ENCODE measurements around the gene NOCT. TPM values are rescaled to one million over a fixed set of nuclear protein-coding genes. Genes with fewer than 3 reads are reported as not detected.
"Not testable (repeated sequence)": the region's sequence is repeated elsewhere in the genome, so short reads cannot be mapped to it uniquely, and the experiment has no call there.

NOCT gene
- total and polyA plus RNA-seq, 2 donors (not counting 3 experiments of a cell fraction or from before 2014, with no cell fraction given), result 7.6 to 20.1 TPM

DNA sequence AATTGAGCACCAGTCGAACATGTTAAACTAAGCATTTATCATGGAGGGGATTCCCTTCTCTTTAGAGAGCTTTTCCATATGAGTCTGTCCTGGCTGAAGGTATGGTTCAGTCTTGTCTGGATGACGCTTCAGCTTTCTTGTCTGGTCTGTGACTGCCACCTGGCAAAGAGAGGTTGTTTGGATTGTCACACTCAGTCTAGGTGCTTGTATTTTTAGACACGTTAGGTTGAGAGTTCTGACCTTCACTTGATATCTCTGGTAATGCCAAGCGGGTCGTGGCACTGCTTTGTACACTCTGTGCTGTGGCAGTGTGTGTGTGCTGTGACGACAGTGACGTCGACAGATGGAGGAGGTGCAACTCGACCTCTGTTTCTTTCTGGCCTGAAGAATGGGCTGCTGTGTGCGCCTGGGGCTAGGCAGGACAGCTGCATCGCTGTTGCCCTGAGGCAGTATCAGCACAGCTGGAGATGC is 12.6 kb downstream of the NOCT start:
- no peaks in the 10 kb centered on the region for H3K9me1 ChIP-seq (replicated peaks; ENCODE audit: control insufficient read depth, extremely low read depth, insufficient read depth, low read length)
- no TSS peak for BruUV-seq (replicated peaks)
- no peaks in the 10 kb centered on the region for H3K4me1 ChIP-seq (ENCODE audit: control insufficient read depth, extremely low read depth, insufficient read depth, low read length)
- H2AFZ ChIP-seq (ENCODE audit: low read depth, low read length), result no peak overlapping the region
- intact Hi-C loops (cut with micrococcal nuclease) (no loop called here), dilution Hi-C loops (cut with MboI; ENCODE audit: extremely low pct_ligation_motif_present, low sequenced_read_pairs) (no loop called here)
- no peak overlapping the region for H3K27ac ChIP-seq (ENCODE audit: insufficient read depth, low read depth, low read length)
- TF ChIP-seq MYC (IDR thresholded peaks at IDR 0.05; ENCODE audit: low read depth, low read length) (no peak), FOS (IDR thresholded peaks at IDR 0.05; ENCODE audit: borderline replicate concordance, insufficient read depth, low read length) (no peak), POLR2A (IDR thresholded peaks at IDR 0.05; ENCODE audit: low read depth, low read length) (no peak), POLR2AphosphoS5 (IDR thresholded peaks at IDR 0.05; ENCODE audit: insufficient read depth, low read depth, low read length) (no peak), GATA2 (IDR thresholded peaks at IDR 0.05; ENCODE audit: insufficient read depth, insufficient read length, low read depth, low read length) (no peak), EZH2 (IDR thresholded peaks at IDR 0.05; ENCODE audit: borderline replicate concordance, low read depth, low read length, severe bottlenecking) (no peak), JUN (IDR thresholded peaks at IDR 0.05; ENCODE audit: borderline replicate concordance, insufficient read depth, insufficient read length, low read depth) (no peak)
- TF ChIP-seq, protein P1, sequence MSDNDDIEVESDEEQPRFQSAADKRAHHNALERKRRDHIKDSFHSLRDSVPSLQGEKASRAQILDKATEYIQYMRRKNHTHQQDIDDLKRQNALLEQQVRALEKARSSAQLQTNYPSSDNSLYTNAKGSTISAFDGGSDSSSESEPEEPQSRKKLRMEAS (IDR thresholded peaks at IDR 0.05; ENCODE audit: insufficient read depth, insufficient read length), result no peak
- TF ChIP-seq, protein P2, sequence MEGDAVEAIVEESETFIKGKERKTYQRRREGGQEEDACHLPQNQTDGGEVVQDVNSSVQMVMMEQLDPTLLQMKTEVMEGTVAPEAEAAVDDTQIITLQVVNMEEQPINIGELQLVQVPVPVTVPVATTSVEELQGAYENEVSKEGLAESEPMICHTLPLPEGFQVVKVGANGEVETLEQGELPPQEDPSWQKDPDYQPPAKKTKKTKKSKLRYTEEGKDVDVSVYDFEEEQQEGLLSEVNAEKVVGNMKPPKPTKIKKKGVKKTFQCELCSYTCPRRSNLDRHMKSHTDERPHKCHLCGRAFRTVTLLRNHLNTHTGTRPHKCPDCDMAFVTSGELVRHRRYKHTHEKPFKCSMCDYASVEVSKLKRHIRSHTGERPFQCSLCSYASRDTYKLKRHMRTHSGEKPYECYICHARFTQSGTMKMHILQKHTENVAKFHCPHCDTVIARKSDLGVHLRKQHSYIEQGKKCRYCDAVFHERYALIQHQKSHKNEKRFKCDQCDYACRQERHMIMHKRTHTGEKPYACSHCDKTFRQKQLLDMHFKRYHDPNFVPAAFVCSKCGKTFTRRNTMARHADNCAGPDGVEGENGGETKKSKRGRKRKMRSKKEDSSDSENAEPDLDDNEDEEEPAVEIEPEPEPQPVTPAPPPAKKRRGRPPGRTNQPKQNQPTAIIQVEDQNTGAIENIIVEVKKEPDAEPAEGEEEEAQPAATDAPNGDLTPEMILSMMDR (IDR thresholded peaks at IDR 0.05; ENCODE audit: extremely low read depth in 1 of 2, insufficient read depth in 1 of 2, low read depth in 1 of 2, low read length in 2 of 2), result no peak
- POLR2A ChIA-PET, result no interaction called here
- no peaks in the 10 kb centered on the region for H3K36me3 ChIP-seq (ENCODE audit: control insufficient read depth in 2 of 2, extremely low read depth in 1 of 2, insufficient read depth in 2 of 2, low read length in 2 of 2)
- peaks cover 88% of the 10 kb centered on the region for H3K79me2 ChIP-seq (ENCODE audit: control insufficient read depth, insufficient read depth, low read length)
- no peaks in the 10 kb centered on the region for H4K20me1 ChIP-seq (replicated peaks; ENCODE audit: control insufficient read depth, extremely low read depth, insufficient read depth, low read length)
- CTCF ChIA-PET, result interaction anchor here (1.0 to 6.0 kb wide), 6 partner anchors 10 to 504 kb away, joined by 3 to 140 read pairs (median 4); partner anchors contain the start of gene NOCT
- no peak overlapping the region for H3K4me2 ChIP-seq (ENCODE audit: insufficient read depth, low read length)
- H3K27me3 ChIP-seq (ENCODE audit: control insufficient read depth in 2 of 2, insufficient read depth in 2 of 2, low read length in 2 of 2), result no peaks in the 10 kb centered on the region
- no peak overlapping the region for H3K4me3 ChIP-seq (replicated peaks in 1 of 3; ENCODE audit: insufficient read depth in 1 of 3, low read depth in 1 of 3, low read length in 3 of 3)
- no peaks in the 10 kb centered on the region for H3K9me3 ChIP-seq (replicated peaks; ENCODE audit: control insufficient read depth, insufficient read depth, low read length)
- no peak overlapping the region for H3K9ac ChIP-seq (replicated peaks; ENCODE audit: extremely low read depth, insufficient read depth, low read length)
- DNase-seq (ENCODE audit: low read depth, low spot score), result no peak
- no peak for FAIRE-seq

DNA sequence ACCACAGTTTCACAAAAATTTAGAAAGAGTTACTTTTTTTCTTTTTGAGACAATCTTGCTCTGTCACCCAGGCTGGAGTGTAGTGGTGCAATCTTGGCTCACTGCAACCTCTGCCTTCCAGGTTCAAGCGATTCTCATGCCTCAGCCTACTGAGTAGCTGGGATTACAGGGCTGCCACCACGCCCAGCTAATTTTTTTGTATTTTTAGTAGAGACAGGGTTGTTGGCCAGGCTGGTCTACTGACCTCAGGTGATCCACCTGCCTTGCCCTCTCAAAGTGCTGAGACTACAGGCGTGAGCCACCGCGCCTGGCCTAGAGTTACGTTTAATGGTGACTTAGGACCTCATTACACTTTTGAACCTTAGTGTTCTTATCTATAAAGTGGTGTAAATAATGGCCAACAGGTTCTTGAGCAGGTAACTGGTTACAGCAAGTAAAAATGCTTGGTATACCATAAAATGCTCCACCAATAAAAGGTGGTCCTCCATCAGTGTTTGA is 14.3 kb downstream of the NOCT start:
- H3K27ac ChIP-seq (ENCODE audit: insufficient read depth, low read depth, low read length); dilution Hi-C loops (cut with MboI; ENCODE audit: extremely low pct_ligation_motif_present, low sequenced_read_pairs); FAIRE-seq; H4K20me1 ChIP-seq (replicated peaks; ENCODE audit: control insufficient read depth, extremely low read depth, insufficient read depth, low read length); BruUV-seq (replicated peaks); H3K4me2 ChIP-seq (ENCODE audit: insufficient read depth, low read length); H2AFZ ChIP-seq (ENCODE audit: low read depth, low read length); H3K9ac ChIP-seq (replicated peaks; ENCODE audit: extremely low read depth, insufficient read depth, low read length); DNase-seq (ENCODE audit: low read depth, low spot score); H3K4me1 ChIP-seq (ENCODE audit: control insufficient read depth, extremely low read depth, insufficient read depth, low read length); H3K9me1 ChIP-seq (replicated peaks; ENCODE audit: control insufficient read depth, extremely low read depth, insufficient read depth, low read length); H3K27me3 ChIP-seq (ENCODE audit: control insufficient read depth in 2 of 2, insufficient read depth in 2 of 2, low read length in 2 of 2); H3K36me3 ChIP-seq (ENCODE audit: control insufficient read depth in 2 of 2, extremely low read depth in 1 of 2, insufficient read depth in 2 of 2, low read length in 2 of 2); H3K4me3 ChIP-seq (replicated peaks in 1 of 3; ENCODE audit: insufficient read depth in 1 of 3, low read depth in 1 of 3, low read length in 3 of 3); H3K9me3 ChIP-seq (replicated peaks; ENCODE audit: control insufficient read depth, insufficient read depth, low read length): not testable (repeated sequence)
- CTCF ChIA-PET, result interaction anchor here (0.5 to 6.0 kb wide), 113 partner anchors 9 to 823 kb away, joined by 3 to 140 read pairs (median 5); partner anchors contain the start of genes ELF2, MGARP, NAA15 and NDUFC1
- POLR2A ChIA-PET, result interaction anchor here (1.1 kb wide), 1 partner anchor 147 kb away, joined by 3 read pairs; the partner anchor contains the start of gene ELF2
- intact Hi-C loops (cut with micrococcal nuclease), result loop anchor here (1.0 to 5.0 kb wide), 8 partner anchors 54 to 621 kb away; no protein-coding TSS in a partner anchor
- H3K79me2 ChIP-seq (ENCODE audit: control insufficient read depth, insufficient read depth, low read length), result peaks cover 88% of the 10 kb centered on the region

Measured in endothelial cell of umbilical vein (primary cell).